HG02870 (cell line): Measurements from ENCODE around the gene MAP3K9.
"Not testable (repeated sequence)": the region's sequence is repeated elsewhere in the genome, so short reads cannot be mapped to it uniquely, and the experiment has no call there.

Experiments used
- ATAC-seq: cut with Tn5 transposase; IDR thresholded peaks from one replicate; pipeline ENCODE4 v1.9.1; 2021; ENCODE audit warnings: mild to moderate bottlenecking, moderate library complexity; ENCODE audit not compliant: unreplicated experiment

The MAP3K9 gene

GRCh38 chr14:70726651-70727375 lies 82.5 kb downstream of the MAP3K9 start:
- ATAC-seq, result no peak

- no peak for ATAC-seq
Observed at GRCh38 chr14:70724944-70725343, 84.4 kb downstream of the MAP3K9 start.

- ATAC-seq, result no peak
Observed at GRCh38 chr14:70724110-70724509, 85.2 kb downstream of the MAP3K9 start.

GRCh38 chr14:70723276-70723675 lies 86.0 kb downstream of the MAP3K9 start:
- no peak for ATAC-seq

- no peak for ATAC-seq
Observed at GRCh38 chr14:70722418-70722817, 86.9 kb downstream of the MAP3K9 start.

- no peak for ATAC-seq
Observed at GRCh38 chr14:70721542-70721941, 87.8 kb downstream of the MAP3K9 start.

GRCh38 chr14:70718383-70719118 lies 90.8 kb downstream of the MAP3K9 start:
- no peak for ATAC-seq

- no peak for ATAC-seq
Observed at GRCh38 chr14:70716958-70717357, 92.4 kb downstream of the MAP3K9 start.

GRCh38 chr14:70716483-70716882 lies 92.8 kb downstream of the MAP3K9 start:
- no peak for ATAC-seq

GRCh38 chr14:70714055-70714550 lies 95.2 kb downstream of the MAP3K9 start:
- ATAC-seq, result no peak

- no peak for ATAC-seq
Observed at GRCh38 chr14:70713511-70713916, 95.8 kb downstream of the MAP3K9 start.

- no peak for ATAC-seq
Observed at GRCh38 chr14:70713096-70713495, 96.2 kb downstream of the MAP3K9 start.

GRCh38 chr14:70711451-70711850 lies 97.9 kb downstream of the MAP3K9 start:
- no peak for ATAC-seq

- no peak for ATAC-seq
Observed at GRCh38 chr14:70709726-70710382, 99.5 kb downstream of the MAP3K9 start.

- ATAC-seq, result no peak
Observed at GRCh38 chr14:70708717-70709570, 100.4 kb downstream of the MAP3K9 start.

GRCh38 chr14:70707138-70708038 lies 101.9 kb downstream of the MAP3K9 start:
- ATAC-seq, result peak; percentile 79

- no peak for ATAC-seq
Observed at GRCh38 chr14:70706177-70706576, 103.1 kb downstream of the MAP3K9 start.

- no peak for ATAC-seq
Observed at GRCh38 chr14:70704960-70705359, 104.4 kb downstream of the MAP3K9 start.

- not testable (repeated sequence) for ATAC-seq
Observed at GRCh38 chr14:70703621-70704168, 105.6 kb downstream of the MAP3K9 start.
